GM12873 (cell line): Measurements from ENCODE around the gene MMAA.

Source experiments
- TF ChIP-seq, protein P1 (sequence below): IDR thresholded peaks from 2 replicates; pipeline ENCODE4 v1.5.1; 2012; ENCODE audit warnings: low read depth, mild to moderate bottlenecking, moderate library complexity, low read length, control low read depth; ENCODE audit not compliant: insufficient read depth; ENCODE audit errors: missing control alignments

MMAA gene

DNA sequence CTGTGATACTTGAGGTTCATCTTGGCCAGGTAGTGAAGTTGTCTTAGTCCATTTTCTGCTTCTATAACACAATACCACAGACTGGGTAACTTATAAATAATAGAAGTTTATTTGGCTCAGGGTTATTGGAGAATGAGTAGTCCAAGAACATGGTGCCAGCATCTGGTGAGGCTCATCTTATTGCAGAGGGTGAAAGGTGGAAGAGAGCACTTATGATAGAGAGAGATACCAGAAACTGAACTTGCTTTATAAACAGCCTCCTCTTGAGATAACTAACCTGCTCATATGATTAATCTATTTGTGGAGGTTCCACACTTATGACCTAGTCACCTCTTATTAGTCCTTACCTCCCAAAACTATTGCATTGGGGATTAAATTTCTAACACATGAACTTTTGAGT, 62.3 kb downstream of the MMAA start:
- TF ChIP-seq, protein P1, sequence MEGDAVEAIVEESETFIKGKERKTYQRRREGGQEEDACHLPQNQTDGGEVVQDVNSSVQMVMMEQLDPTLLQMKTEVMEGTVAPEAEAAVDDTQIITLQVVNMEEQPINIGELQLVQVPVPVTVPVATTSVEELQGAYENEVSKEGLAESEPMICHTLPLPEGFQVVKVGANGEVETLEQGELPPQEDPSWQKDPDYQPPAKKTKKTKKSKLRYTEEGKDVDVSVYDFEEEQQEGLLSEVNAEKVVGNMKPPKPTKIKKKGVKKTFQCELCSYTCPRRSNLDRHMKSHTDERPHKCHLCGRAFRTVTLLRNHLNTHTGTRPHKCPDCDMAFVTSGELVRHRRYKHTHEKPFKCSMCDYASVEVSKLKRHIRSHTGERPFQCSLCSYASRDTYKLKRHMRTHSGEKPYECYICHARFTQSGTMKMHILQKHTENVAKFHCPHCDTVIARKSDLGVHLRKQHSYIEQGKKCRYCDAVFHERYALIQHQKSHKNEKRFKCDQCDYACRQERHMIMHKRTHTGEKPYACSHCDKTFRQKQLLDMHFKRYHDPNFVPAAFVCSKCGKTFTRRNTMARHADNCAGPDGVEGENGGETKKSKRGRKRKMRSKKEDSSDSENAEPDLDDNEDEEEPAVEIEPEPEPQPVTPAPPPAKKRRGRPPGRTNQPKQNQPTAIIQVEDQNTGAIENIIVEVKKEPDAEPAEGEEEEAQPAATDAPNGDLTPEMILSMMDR: no peak

DNA sequence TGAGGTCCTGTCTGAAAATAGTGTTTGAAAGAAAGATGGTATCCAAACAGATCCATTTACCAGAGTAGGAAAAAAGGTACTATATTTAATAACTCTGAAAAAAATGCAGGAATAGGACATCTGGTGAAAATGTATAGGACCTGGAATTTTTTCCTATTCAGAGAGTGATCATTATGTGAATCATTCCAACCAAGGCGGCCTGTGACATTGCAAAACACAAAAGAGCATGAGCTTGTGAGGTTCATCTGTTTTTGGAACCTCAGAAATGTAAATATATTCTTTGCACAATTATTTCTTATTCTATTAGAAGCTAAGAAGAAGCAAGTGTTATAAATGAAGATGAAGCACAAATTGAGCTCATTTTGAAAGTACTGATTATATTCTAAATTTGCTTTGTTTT, 62.8 kb downstream of the MMAA start:
- TF ChIP-seq, protein P1: no peak

DNA sequence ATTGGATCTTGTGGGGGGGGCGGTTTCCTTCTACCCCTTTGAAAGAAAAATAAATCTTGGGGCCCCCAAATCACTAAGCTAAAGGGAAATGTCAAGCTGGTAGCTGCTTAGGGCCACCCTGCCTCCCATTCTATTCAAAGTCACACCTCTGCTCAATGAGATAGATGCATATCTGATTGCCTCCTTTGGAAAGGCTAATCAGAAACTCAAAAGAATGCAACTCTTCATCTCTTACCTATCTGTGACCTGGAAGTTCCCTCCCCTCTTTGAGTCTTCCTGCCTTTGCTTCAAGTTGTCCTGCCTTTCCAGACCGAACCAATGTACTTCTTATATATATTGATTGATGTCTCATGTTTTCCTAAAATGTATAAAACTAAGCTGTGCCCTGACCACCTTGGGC, 67.8 kb downstream of the MMAA start:
- TF ChIP-seq, protein P1: no peak

DNA sequence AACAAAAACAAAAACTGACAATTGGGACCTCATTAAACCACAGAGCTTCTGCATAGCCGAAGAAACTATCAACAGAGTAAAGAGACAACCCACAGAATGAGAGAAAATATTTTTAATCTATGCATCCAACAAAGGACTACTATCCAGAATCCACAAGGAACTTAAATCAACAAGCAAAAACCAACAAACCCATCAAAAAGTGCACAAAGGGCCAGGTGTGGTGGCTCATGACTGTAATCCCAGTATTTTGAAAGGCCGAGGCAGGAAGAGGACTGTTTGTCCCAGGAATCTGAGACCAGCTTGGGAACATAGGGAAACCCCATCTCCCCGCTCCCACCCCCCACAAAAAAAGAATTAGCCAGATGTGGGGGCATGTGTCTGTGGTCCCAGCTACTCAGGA, 71.4 kb downstream of the MMAA start:
- TF ChIP-seq, protein P1: no peak

DNA sequence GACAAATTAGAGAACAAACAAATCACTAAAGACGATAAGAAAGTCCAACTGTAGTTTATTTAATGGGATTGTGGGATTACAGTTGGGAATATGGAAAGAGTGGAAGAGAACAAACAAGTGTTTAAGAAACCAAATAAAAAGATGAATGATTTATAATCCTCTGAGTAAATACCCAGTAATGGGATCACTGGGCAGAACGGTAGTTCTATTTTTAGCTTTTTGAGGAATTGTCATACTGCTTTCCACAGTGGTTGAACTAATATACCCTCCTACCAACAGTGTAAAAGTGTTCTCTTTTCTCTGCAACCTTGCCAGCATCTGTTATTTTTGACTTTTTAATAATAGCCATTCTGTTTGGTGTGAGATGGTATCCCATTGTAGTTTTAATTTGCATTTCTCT, 75.7 kb downstream of the MMAA start:
- TF ChIP-seq, protein P1: no peak

DNA sequence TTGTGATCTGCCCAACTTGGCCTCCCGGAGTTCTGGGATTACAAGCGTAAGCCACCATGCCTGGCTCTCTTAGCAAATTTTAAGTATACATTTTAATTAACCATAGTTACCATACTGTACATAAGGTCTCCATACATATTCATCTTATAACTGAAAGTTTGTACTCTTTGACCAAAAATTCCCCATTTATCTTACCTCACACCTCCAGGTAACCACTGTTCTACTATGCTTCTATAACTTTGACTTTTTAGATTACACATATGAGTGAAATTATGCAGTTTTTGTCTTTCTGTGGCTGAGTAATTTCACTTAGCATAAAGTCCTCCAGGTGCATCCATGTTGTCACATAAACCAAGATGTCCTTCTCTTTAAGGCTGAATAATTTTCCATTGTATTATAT, 78.1 kb downstream of the MMAA start:
- TF ChIP-seq, protein P1: no peak

DNA sequence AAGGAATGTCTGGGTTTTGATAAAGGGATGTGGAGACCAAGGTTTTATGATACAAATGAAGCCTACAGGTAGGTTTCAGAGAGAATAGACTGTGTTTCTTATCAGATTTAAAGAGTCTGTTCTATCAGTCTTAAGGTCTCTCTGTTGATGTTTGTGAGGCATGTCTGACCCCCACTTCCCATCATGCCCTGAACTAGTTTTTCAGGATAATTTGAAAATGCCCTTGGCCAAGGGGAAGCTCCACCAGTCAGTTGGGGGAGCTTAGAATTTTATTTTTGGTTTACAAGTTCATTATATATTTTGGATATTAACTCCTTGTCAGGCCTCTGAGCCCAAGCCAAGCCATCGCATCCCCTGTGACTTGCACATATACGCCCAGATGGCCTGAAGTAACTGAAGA, 79.3 kb downstream of the MMAA start:
- TF ChIP-seq, protein P1: no peak
